ENCODE results near the gene PDIK1L. TPM values are rescaled to one million over a fixed set of nuclear protein-coding genes. Genes with fewer than 3 reads are reported as not detected.

PDIK1L gene
- polyA plus RNA-seq, 1 donor from 2014 or later, result 44.9 TPM

DNA sequence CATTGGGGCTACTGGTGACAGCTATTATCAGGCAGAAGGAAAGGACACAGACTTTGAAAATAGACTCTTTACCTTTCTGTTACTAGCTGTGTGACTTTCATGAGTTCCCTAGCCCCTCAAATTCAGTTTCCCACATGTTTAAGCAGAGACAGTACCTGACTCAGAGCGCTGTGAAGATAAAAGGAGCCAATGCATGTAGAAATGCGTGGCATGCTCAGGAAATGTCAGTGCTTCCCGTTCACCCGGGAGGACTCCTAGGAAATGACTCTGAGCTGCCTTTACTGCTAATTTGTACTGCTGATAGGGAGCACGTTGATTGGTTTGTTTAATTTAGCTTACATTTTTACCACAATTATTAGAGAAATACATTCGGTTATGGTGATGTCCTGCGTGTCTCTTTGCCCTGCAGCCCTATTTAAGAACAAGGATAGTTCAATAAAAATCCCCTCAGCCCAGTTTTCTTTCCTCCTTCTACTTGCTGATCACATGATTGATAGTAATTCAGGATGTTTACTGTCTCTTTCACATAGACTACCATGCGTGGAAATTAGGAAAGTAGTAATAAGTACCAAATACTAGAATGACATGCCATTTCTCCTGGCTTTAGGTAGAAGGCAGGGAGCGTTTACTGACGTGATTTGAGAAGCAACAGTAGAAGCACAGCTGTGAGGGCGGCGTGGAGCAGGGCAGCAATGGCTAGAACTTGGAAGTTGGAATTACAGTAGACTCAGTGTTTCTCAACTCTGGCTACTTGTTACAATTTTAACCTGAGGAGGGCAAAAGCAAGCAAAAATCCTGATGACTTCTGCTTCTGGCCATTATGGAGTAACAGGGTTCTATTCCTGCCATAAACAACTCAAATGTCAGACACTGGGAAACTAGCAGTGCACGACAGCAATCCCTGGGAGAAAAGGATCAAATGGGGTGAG, 15.9 kb downstream of the PDIK1L start:
- Histone ChIP-seq H3K27ac (ENCODE audit: low read length) (no peak overlapping the region), H3F3A (ENCODE audit: insufficient read depth, low read length, poor library complexity, severe bottlenecking) (no peaks in the 10 kb centered on the region), H3K9me3 (ENCODE audit: low read length) (no peaks in the 10 kb centered on the region), H3K36me3 (ENCODE audit: insufficient read depth, low read length) (peaks cover 6% of the 10 kb centered on the region), H4K20me1 (ENCODE audit: insufficient read depth) (no peaks in the 10 kb centered on the region), H3K4me2 (ENCODE audit: low read length) (no peak overlapping the region), H3K9ac (ENCODE audit: low read length) (no peak overlapping the region), H3K27me3 (ENCODE audit: insufficient read depth, low read depth, low read length) (no peaks in the 10 kb centered on the region), H3K79me2 (replicated peaks; ENCODE audit: insufficient read depth, low read length) (no peaks in the 10 kb centered on the region), H3K4me3 (ENCODE audit: low read length) (no peak overlapping the region), H3K9me2 (ENCODE audit: insufficient read depth, low read length) (no peaks in the 10 kb centered on the region), H2AFZ (ENCODE audit: low read depth, low read length) (no peak overlapping the region)
- TF ChIP-seq POLR2AphosphoS5 (IDR thresholded peaks at IDR 0.05) (no peak), MXI1 (conservative IDR thresholded peaks at IDR 0.05; ENCODE audit: poor library complexity, severe bottlenecking) (no peak), EZH2 (IDR thresholded peaks at IDR 0.05; ENCODE audit: borderline replicate concordance, insufficient read depth, low read length, poor library complexity, severe bottlenecking) (no peak), SMC3 (conservative IDR thresholded peaks at IDR 0.05; ENCODE audit: poor library complexity) (no peak), TAF1 (IDR thresholded peaks at IDR 0.05; ENCODE audit: low read depth) (no peak), RAD21 (conservative IDR thresholded peaks at IDR 0.05) (no peak)
- TF ChIP-seq, protein P1, sequence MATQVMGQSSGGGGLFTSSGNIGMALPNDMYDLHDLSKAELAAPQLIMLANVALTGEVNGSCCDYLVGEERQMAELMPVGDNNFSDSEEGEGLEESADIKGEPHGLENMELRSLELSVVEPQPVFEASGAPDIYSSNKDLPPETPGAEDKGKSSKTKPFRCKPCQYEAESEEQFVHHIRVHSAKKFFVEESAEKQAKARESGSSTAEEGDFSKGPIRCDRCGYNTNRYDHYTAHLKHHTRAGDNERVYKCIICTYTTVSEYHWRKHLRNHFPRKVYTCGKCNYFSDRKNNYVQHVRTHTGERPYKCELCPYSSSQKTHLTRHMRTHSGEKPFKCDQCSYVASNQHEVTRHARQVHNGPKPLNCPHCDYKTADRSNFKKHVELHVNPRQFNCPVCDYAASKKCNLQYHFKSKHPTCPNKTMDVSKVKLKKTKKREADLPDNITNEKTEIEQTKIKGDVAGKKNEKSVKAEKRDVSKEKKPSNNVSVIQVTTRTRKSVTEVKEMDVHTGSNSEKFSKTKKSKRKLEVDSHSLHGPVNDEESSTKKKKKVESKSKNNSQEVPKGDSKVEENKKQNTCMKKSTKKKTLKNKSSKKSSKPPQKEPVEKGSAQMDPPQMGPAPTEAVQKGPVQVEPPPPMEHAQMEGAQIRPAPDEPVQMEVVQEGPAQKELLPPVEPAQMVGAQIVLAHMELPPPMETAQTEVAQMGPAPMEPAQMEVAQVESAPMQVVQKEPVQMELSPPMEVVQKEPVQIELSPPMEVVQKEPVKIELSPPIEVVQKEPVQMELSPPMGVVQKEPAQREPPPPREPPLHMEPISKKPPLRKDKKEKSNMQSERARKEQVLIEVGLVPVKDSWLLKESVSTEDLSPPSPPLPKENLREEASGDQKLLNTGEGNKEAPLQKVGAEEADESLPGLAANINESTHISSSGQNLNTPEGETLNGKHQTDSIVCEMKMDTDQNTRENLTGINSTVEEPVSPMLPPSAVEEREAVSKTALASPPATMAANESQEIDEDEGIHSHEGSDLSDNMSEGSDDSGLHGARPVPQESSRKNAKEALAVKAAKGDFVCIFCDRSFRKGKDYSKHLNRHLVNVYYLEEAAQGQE (IDR thresholded peaks at IDR 0.05; ENCODE audit: borderline replicate concordance), result no peak

GRCh38 chr1:26129778-26130177, 18.2 kb downstream of the PDIK1L start:
- H3K9me3 ChIP-seq (ENCODE audit: low read length), result no peaks in the 10 kb centered on the region
- H3K9me2 ChIP-seq (ENCODE audit: insufficient read depth, low read length), result no peaks in the 10 kb centered on the region
- no peaks in the 10 kb centered on the region for H3K27me3 ChIP-seq (ENCODE audit: insufficient read depth, low read depth, low read length)
- no peak overlapping the region for H3K4me3 ChIP-seq (ENCODE audit: low read length)
- H3K79me2 ChIP-seq (replicated peaks; ENCODE audit: insufficient read depth, low read length), result no peaks in the 10 kb centered on the region
- TF ChIP-seq POLR2AphosphoS5 (IDR thresholded peaks at IDR 0.05), result no peak
- TF ChIP-seq EP300 (conservative IDR thresholded peaks at IDR 0.05; ENCODE audit: poor library complexity, severe bottlenecking), result no peak
- no peak for TF ChIP-seq EZH2 (IDR thresholded peaks at IDR 0.05; ENCODE audit: borderline replicate concordance, insufficient read depth, low read length, poor library complexity, severe bottlenecking)
- TF ChIP-seq, protein P1 (IDR thresholded peaks at IDR 0.05; ENCODE audit: borderline replicate concordance), result no peak
- TF ChIP-seq TAF1 (IDR thresholded peaks at IDR 0.05; ENCODE audit: low read depth), result no peak
- TF ChIP-seq, protein P2, sequence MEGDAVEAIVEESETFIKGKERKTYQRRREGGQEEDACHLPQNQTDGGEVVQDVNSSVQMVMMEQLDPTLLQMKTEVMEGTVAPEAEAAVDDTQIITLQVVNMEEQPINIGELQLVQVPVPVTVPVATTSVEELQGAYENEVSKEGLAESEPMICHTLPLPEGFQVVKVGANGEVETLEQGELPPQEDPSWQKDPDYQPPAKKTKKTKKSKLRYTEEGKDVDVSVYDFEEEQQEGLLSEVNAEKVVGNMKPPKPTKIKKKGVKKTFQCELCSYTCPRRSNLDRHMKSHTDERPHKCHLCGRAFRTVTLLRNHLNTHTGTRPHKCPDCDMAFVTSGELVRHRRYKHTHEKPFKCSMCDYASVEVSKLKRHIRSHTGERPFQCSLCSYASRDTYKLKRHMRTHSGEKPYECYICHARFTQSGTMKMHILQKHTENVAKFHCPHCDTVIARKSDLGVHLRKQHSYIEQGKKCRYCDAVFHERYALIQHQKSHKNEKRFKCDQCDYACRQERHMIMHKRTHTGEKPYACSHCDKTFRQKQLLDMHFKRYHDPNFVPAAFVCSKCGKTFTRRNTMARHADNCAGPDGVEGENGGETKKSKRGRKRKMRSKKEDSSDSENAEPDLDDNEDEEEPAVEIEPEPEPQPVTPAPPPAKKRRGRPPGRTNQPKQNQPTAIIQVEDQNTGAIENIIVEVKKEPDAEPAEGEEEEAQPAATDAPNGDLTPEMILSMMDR (IDR thresholded peaks at IDR 0.05; ENCODE audit: poor library complexity, severe bottlenecking), result no peak
- no peak overlapping the region for H3K9ac ChIP-seq (ENCODE audit: low read length)
- H3K27ac ChIP-seq (ENCODE audit: low read length), result no peak overlapping the region
- no peak overlapping the region for H2AFZ ChIP-seq (ENCODE audit: low read depth, low read length)
- no peaks in the 10 kb centered on the region for H3K36me3 ChIP-seq (ENCODE audit: insufficient read depth, low read length)
- H4K20me1 ChIP-seq (ENCODE audit: insufficient read depth), result no peaks in the 10 kb centered on the region
- H3F3A ChIP-seq (ENCODE audit: insufficient read depth, low read length, poor library complexity, severe bottlenecking), result no peaks in the 10 kb centered on the region
- no peak overlapping the region for H3K4me2 ChIP-seq (ENCODE audit: low read length)
